Calu3 (cell line): Measurements from ENCODE around the gene MPZL2. TPM values are rescaled to one million over a fixed set of nuclear protein-coding genes. Genes with fewer than 3 reads are reported as not detected.

Experiments
- Bru-seq: library from RNA; stranded (reverse); fragments of 400-500 nt; gene quantifications from one replicate; lab custom pipeline; 2021; lab: Mats Ljungman, UMichigan
- BruChase-seq, 2 experiments: library from RNA; stranded (reverse); fragments of 400-500 nt; gene quantifications; one replicate each; lab custom pipeline; 2021; lab: Mats Ljungman, UMichigan
- BruUV-seq: library from RNA; stranded (reverse); fragments of 400-500 nt; replicated peaks from 2 replicates; lab custom pipeline; 2021; lab: Mats Ljungman, UMichigan
- CTCF ChIA-PET: fragments of 300-600 bp; sonication (Branson Sonifier 250); formaldehyde crosslinking; loops from one replicate; lab custom pipeline; 2022; ENCODE audit warnings: antibody characterized with exemption; lab: Charles Lee
- DNase-seq: peaks from one replicate; pipeline ENCODE4 v3.0.0; 2022
- H3K27ac Mint-ChIP-seq: one replicate; pipeline ENCODE4 v1.8.0; 2022; ENCODE audit warnings: mixed read lengths; ENCODE audit not compliant: unreplicated experiment
- H3K27me3 Mint-ChIP-seq: one replicate; pipeline ENCODE4 v1.8.0; 2022; ENCODE audit warnings: mixed read lengths; ENCODE audit not compliant: unreplicated experiment
- H3K36me3 Mint-ChIP-seq: one replicate; pipeline ENCODE4 v1.8.0; 2022; ENCODE audit warnings: mild to moderate bottlenecking, moderate library complexity, mixed read lengths; ENCODE audit not compliant: insufficient read depth, unreplicated experiment
- H3K4me1 Mint-ChIP-seq: one replicate; pipeline ENCODE4 v1.8.0; 2022; ENCODE audit warnings: mild to moderate bottlenecking, low read depth, mixed read lengths; ENCODE audit not compliant: unreplicated experiment
- H3K4me3 Mint-ChIP-seq: one replicate; pipeline ENCODE4 v1.8.0; 2022; ENCODE audit warnings: mild to moderate bottlenecking, low read depth, moderate library complexity, mixed read lengths; ENCODE audit not compliant: unreplicated experiment
- H3K9me3 Mint-ChIP-seq: one replicate; pipeline ENCODE4 v1.8.0; 2022; ENCODE audit warnings: low read depth, mixed read lengths; ENCODE audit not compliant: unreplicated experiment
- intact Hi-C: fragments of 100-400 bp; cut with micrococcal nuclease; formaldehyde crosslinking; loops from one replicate; pipeline ENCODE4 v1.10.0; 2022; ENCODE audit not compliant: unreplicated experiment
- long read RNA-seq: library from polyadenylated mRNA; stranded (forward); transcript quantifications from one replicate; pipeline ENCODE4 v2.0.0, GENCODE V29; 2022
- total RNA-seq: library from RNA; stranded (reverse); gene quantifications from 2 replicates; pipeline ENCODE4 v1.2.3, GENCODE V29; 2022
- TF ChIP-seq, protein P1 (sequence below): fragments of 200-600 bp; IDR thresholded peaks from one replicate; pipeline ENCODE4 v1.8.0; 2022; ENCODE audit warnings: antibody characterized with exemption; ENCODE audit not compliant: unreplicated experiment

MPZL2 gene
- total RNA-seq (69.6 and 81.7 TPM in 2 replicates), Bru-seq, nascent RNA (percentile 93 among the genes with signal in this experiment), BruChase-seq, experiment 1, labeled RNA remaining after a 6-hour chase (percentile 96 among the genes with signal in this experiment), BruChase-seq, experiment 2, labeled RNA remaining after a 2-hour chase (percentile 89 among the genes with signal in this experiment)
- long read RNA-seq, transcript MPZL2-202 (5 exons, 1,370 nt) = minor isoform, 8 of 141 reads
- long read RNA-seq, transcript MPZL2-201 (6 exons, 2,620 nt) = major isoform, 116 of 141 reads
- long read RNA-seq, partial matches to known transcripts = 4 of 141 reads
- long read RNA-seq, other reads (novel, unspliced or antisense) = 10 of 141 reads

DNA sequence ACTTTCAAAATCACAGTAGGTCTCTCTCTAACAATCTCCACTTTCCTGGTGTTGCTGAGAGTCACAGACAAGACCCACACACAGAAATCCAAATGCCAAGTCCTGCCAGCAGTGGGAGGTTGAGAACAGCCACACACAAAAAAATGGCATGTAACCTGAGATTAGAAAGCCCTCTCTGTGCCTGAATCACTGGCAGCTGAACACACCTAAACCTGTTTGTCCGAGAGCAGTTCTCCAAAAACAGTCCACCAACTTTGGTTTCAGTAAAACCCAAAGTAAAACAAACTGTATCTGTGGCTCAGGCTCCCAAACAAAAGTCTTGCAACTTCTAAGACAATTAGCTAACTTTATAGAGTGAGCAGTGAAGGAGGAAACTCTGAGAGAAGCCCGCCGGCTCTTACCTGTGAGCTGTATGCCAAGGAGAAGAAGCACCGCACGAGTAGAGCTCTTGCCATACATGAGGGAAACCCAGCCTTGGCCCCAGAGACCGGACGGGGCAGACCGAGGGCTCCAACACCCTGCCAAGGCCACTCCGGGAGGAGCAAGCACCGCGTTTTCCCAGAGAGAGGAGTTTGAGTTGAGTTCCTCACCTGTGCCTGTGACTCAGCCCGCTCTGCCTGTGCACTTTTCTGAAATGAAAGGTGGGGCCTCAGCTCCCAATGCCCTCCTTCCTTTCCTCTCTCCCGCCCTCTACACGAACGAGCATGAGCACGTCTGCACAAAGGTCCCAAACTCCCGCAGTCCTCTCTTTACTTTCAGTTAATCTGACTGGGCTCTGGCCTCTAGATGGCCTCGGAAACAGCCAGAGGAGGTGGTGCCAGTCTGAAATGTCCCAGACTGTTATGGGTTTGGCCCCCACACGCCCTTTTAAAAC, at the start of gene MPZL2:
Gene MPZL2 (minus strand): TSS at position 603 of the 874 bp plus-strand sequence. CDS start 144 bp downstream, at position 459.
- CTCF ChIA-PET = interaction anchor here (0.8 to 1.3 kb wide), 6 partner anchors 12 to 65 kb away, joined by 3 to 6 read pairs (median 4); partner anchors contain the start of gene MPZL3
- BruUV-seq = TSS peak; percentile 64
- Mint-ChIP-seq H3K27me3 (no peaks in the 10 kb centered on the region), H3K4me1 (peaks cover 37% of the 10 kb centered on the region), H3K27ac (peak within 1 kb of the TSS; percentile 98), H3K36me3 (peaks cover 38% of the 10 kb centered on the region), H3K4me3 (peak within 1 kb of the TSS; percentile 94), H3K9me3 (no peaks in the 10 kb centered on the region)
- intact Hi-C loops = loop anchor here (2.0 kb wide), 1 partner anchor 27 kb away; no protein-coding TSS in a partner anchor
- DNase-seq = peak; percentile 79
- TF ChIP-seq, protein P1, sequence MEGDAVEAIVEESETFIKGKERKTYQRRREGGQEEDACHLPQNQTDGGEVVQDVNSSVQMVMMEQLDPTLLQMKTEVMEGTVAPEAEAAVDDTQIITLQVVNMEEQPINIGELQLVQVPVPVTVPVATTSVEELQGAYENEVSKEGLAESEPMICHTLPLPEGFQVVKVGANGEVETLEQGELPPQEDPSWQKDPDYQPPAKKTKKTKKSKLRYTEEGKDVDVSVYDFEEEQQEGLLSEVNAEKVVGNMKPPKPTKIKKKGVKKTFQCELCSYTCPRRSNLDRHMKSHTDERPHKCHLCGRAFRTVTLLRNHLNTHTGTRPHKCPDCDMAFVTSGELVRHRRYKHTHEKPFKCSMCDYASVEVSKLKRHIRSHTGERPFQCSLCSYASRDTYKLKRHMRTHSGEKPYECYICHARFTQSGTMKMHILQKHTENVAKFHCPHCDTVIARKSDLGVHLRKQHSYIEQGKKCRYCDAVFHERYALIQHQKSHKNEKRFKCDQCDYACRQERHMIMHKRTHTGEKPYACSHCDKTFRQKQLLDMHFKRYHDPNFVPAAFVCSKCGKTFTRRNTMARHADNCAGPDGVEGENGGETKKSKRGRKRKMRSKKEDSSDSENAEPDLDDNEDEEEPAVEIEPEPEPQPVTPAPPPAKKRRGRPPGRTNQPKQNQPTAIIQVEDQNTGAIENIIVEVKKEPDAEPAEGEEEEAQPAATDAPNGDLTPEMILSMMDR = no peak

DNA sequence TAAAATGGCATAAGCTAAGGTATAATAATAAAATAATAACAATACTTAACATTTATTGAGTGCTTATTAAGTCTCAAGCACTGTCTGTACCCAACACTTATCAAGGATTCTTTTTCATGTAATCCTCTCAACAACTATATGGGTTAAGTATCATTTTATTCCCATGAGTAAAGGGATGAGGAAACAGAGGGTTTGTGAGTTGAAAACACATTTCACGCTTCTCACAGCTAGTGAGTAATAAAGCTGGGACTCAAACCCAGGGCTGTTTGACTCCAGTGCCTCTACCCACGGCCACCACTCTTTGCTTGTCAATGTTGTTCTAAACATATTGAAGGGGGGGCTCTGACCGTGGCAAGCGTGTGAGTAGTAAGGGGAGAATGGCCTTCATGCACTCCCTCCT, 49.1 kb upstream of the MPZL2 start:
- intact Hi-C loops = no loop called here
- H3K4me3 Mint-ChIP-seq = no peak overlapping the region
- no TSS peak for BruUV-seq
- no peak overlapping the region for H3K27ac Mint-ChIP-seq
- DNase-seq = no peak
- CTCF ChIA-PET = interaction anchor here (1.1 kb wide), 1 partner anchor 18 kb away, joined by 4 read pairs; no protein-coding TSS in a partner anchor
- H3K4me1 Mint-ChIP-seq = peaks cover 26% of the 10 kb centered on the region
- TF ChIP-seq, protein P1 = no peak
- H3K9me3 Mint-ChIP-seq = no peaks in the 10 kb centered on the region
- no peaks in the 10 kb centered on the region for H3K36me3 Mint-ChIP-seq
- peaks cover 14% of the 10 kb centered on the region for H3K27me3 Mint-ChIP-seq

DNA sequence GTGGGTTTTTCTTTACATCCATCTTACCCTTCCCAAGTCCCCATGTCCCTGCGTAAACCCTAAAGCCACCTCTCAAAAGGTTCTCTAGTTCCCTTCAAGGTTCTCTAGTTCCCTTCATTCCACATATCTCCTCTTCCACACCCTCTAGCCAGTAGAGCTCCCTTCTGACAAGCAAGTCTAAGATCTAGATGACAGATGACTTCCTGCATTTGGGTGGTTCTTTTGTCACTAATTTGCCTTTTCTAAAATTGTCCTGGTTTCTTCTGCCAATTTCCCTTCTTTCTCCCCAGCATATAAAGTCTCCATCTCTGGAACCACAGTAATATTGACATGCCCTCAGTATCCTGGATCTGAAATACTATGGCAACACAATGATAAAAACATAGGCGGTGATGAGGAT, 48.2 kb upstream of the MPZL2 start:
- Mint-ChIP-seq H3K36me3 (no peaks in the 10 kb centered on the region), H3K9me3 (no peaks in the 10 kb centered on the region), H3K4me3 (no peak overlapping the region), H3K27ac (no peak overlapping the region), H3K4me1 (peaks cover 25% of the 10 kb centered on the region), H3K27me3 (peaks cover 14% of the 10 kb centered on the region)
- CTCF ChIA-PET = no interaction called here
- intact Hi-C loops = no loop called here
- TF ChIP-seq, protein P1 = no peak
- no peak for DNase-seq
- no TSS peak for BruUV-seq

DNA sequence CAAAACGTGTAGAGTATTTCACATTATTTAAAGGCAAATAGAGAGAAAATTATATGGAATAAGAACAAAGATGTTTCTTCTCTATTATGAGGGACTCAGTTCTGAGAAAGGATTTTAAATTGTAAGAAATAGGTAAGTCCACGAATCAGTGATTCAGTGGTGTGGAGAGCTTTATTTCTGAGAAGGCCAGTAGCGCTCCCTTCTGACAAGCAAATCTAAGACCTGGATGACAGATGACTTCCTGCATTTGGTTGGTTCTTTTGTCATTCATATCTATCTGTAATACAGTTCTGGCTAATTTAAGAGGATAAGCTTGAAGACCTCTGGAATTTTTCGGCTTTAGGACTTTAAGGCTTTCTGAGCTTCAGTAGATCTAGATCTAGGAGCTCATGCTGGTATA, 47.4 kb upstream of the MPZL2 start:
- H3K27ac Mint-ChIP-seq = no peak overlapping the region
- CTCF ChIA-PET = interaction anchor here (1.4 kb wide), 1 partner anchor 113 kb away, joined by 5 read pairs; no protein-coding TSS in a partner anchor

More for the DNA sequence above, 47.4 kb upstream of the MPZL2 start:
- Mint-ChIP-seq H3K4me1 (peaks cover 17% of the 10 kb centered on the region), H3K9me3 (no peaks in the 10 kb centered on the region), H3K4me3 (no peak overlapping the region), H3K27me3 (peaks cover 14% of the 10 kb centered on the region), H3K36me3 (no peaks in the 10 kb centered on the region)
- no TSS peak for BruUV-seq
- TF ChIP-seq, protein P1 = no peak
- intact Hi-C loops = no loop called here
- no peak for DNase-seq
